H1 (cell line): ENCODE measurements around the gene SLC2A8. TPM values are rescaled to one million over a fixed set of nuclear protein-coding genes. Genes with fewer than 3 reads are reported as not detected.
A peak's percentile ranks its signal among the peaks of the same experiment; 100 is the strongest.

ENCODE experiments used
- CTCF ChIA-PET: fragments of 300-600 bp; sonication (Branson Sonifier 250); formaldehyde crosslinking; loops from one replicate; lab custom pipeline; 2021; ENCODE audit not compliant: partially characterized antibody; lab: Charles Lee
- POLR2A ChIA-PET: fragments of 300-600 bp; sonication (Branson Sonifier 250); formaldehyde crosslinking; loops from one replicate; lab custom pipeline; 2021; ENCODE audit warnings: inconsistent platforms; ENCODE audit not compliant: partially characterized antibody; lab: Charles Lee
- DNase-seq, 2 experiments: peaks; one replicate each; pipeline versions ENCODE4 v3.0.0 to v3.0.0-alpha.2; 2010 to 2022; ENCODE audit warnings: low spot score in 2 of 2, low read depth in 1 of 2, mixed read lengths in 1 of 2
- FAIRE-seq: peaks from 2 replicates; lab custom pipeline; 2011; peaks lifted over from hg19 to GRCh38; lab: Jason Lieb, UNC
- H2AFZ ChIP-seq: 2 replicates; pipeline ENCODE4 v1.8.1; 2012; ENCODE audit warnings: low read length, inconsistent platforms
- H2AK5ac ChIP-seq: 2 replicates; pipeline ENCODE4 v1.6.1; 2013; ENCODE audit warnings: low read depth, low read length
- H2BK120ac ChIP-seq: replicated peaks from 2 replicates; pipeline ENCODE3; 2013; ENCODE audit warnings: low read depth, low read length, inconsistent platforms
- H2BK12ac ChIP-seq: 2 replicates; pipeline ENCODE4 v1.6.1; 2013; ENCODE audit warnings: low read depth, low read length
- H2BK15ac ChIP-seq: 2 replicates; pipeline ENCODE4 v1.6.1; 2013; ENCODE audit warnings: low read length
- H2BK20ac ChIP-seq: 2 replicates; pipeline ENCODE4 v1.6.1; 2013; ENCODE audit warnings: low read length
- H2BK5ac ChIP-seq: 2 replicates; pipeline ENCODE4 v1.6.1; 2013; ENCODE audit warnings: low read depth, low read length
- H3K14ac ChIP-seq: 2 replicates; pipeline ENCODE4 v1.6.1; 2013; ENCODE audit warnings: inconsistent platforms; ENCODE audit not compliant: insufficient read length
- H3K18ac ChIP-seq: 2 replicates; pipeline ENCODE4 v1.6.1; 2013; ENCODE audit warnings: low read length; ENCODE audit errors: extremely low read depth
- H3K23ac ChIP-seq: 2 replicates; pipeline ENCODE4 v1.6.1; 2013; ENCODE audit warnings: inconsistent platforms; ENCODE audit not compliant: insufficient read length
- H3K23me2 ChIP-seq: 2 replicates; pipeline ENCODE4 v1.6.1; 2013; ENCODE audit warnings: low read depth, low read length
- H3K27ac ChIP-seq: 2 replicates; pipeline ENCODE4 v1.6.1; 2011; ENCODE audit warnings: low read depth, low read length, inconsistent platforms
- H3K27me3 ChIP-seq, 4 experiments: replicated peaks in 1 of 4; 1 replicate in 1 of 4; 2 replicates in 3 of 4; pipeline versions ENCODE4 v1.6.1 to v1.8.1; 2011 to 2013; ENCODE audit warnings: low read length in 3 of 4, mild to moderate bottlenecking in 3 of 4, inconsistent platforms in 2 of 4, mixed read lengths in 2 of 4, moderate library complexity in 1 of 4; ENCODE audit not compliant: control insufficient read depth in 3 of 4, insufficient read depth in 3 of 4; ENCODE audit errors: extremely low read depth in 1 of 4
- H3K36me3 ChIP-seq, 4 experiments: 2 replicates each; pipeline versions ENCODE4 v1.6.1 to v1.8.1; 2011 to 2013; ENCODE audit warnings: mild to moderate bottlenecking in 4 of 4, low read length in 3 of 4, moderate library complexity in 2 of 4, control low read depth in 1 of 4, inconsistent platforms in 1 of 4; ENCODE audit not compliant: insufficient read depth in 4 of 4, control insufficient read depth in 2 of 4
- H3K4ac ChIP-seq: replicated peaks from 2 replicates; pipeline ENCODE3; 2013; ENCODE audit warnings: low read length, low read depth, mixed read lengths, inconsistent platforms; ENCODE audit not compliant: insufficient read length
- H3K4me1 ChIP-seq, 4 experiments: replicated peaks in 1 of 4; 1 replicate in 1 of 4; 2 replicates in 3 of 4; pipeline versions ENCODE4 v1.6.1 to v1.8.1; 2011 to 2013; ENCODE audit warnings: low read length in 3 of 4, inconsistent platforms in 2 of 4, mixed read lengths in 1 of 4; ENCODE audit not compliant: insufficient read depth in 4 of 4, control insufficient read depth in 3 of 4
- H3K4me2 ChIP-seq, 2 experiments: 2 replicates each; pipeline versions ENCODE4 v1.6.1 to v1.8.1; 2011 to 2013; ENCODE audit warnings: low read depth in 2 of 2, low read length in 2 of 2, control low read depth in 1 of 2, inconsistent platforms in 1 of 2, mild to moderate bottlenecking in 1 of 2; ENCODE audit not compliant: insufficient read depth in 1 of 2
- H3K4me3 ChIP-seq, 4 experiments: fragments of 200-600, 300-600 bp in 1 of 4; sonication (generic), shearing (Covaris generic), sonication (Bioruptor Twin) in 1 of 4; 2 replicates each; pipeline versions ENCODE4 v1.5.1 to v1.8.1; 2011 to 2016; ENCODE audit warnings: low read length in 4 of 4, low read depth in 3 of 4, control low read depth in 2 of 4, inconsistent platforms in 2 of 4, mild to moderate bottlenecking in 2 of 4, mixed read lengths in 1 of 4, moderate library complexity in 1 of 4; ENCODE audit not compliant: insufficient read depth in 2 of 4; ENCODE audit errors: extremely low read depth in 1 of 4
- H3K56ac ChIP-seq: replicated peaks from 2 replicates; pipeline ENCODE3; 2013; ENCODE audit warnings: low read depth, mild to moderate bottlenecking, mixed read lengths, low read length, inconsistent platforms; ENCODE audit not compliant: insufficient read length
- H3K79me1 ChIP-seq: 2 replicates; pipeline ENCODE4 v1.6.1; 2013; ENCODE audit warnings: low read depth, low read length, control low read depth
- H3K79me2 ChIP-seq, 2 experiments: 2 replicates each; pipeline versions ENCODE4 v1.6.1 to v1.8.1; 2012 to 2013; ENCODE audit warnings: low read length in 2 of 2, mild to moderate bottlenecking in 2 of 2, inconsistent platforms in 1 of 2; ENCODE audit not compliant: insufficient read depth in 2 of 2, control insufficient read depth in 1 of 2
- H3K9ac ChIP-seq, 4 experiments: replicated peaks in 1 of 4; 1 replicate in 1 of 4; 2 replicates in 3 of 4; pipeline versions ENCODE4 v1.6.1 to v1.8.1; 2011 to 2013; ENCODE audit warnings: low read depth in 3 of 4, low read length in 3 of 4, control low read depth in 2 of 4, mild to moderate bottlenecking in 2 of 4, moderate library complexity in 2 of 4, inconsistent platforms in 1 of 4; ENCODE audit errors: extremely low read depth in 1 of 4
- H3K9me3 ChIP-seq, 2 experiments: 2 replicates each; pipeline versions ENCODE4 v1.6.1 to v1.8.1; 2012 to 2013; ENCODE audit warnings: mild to moderate bottlenecking in 2 of 2, moderate library complexity in 2 of 2, control low read depth in 1 of 2, inconsistent platforms in 1 of 2, low read depth in 1 of 2, low read length in 1 of 2, mixed read lengths in 1 of 2; ENCODE audit not compliant: insufficient read depth in 2 of 2
- H4K20me1 ChIP-seq, 2 experiments: replicated peaks in 1 of 2; 2 replicates each; pipeline versions ENCODE3 to v1.8.1; 2011 to 2013; ENCODE audit warnings: inconsistent platforms in 2 of 2, low read length in 2 of 2, mild to moderate bottlenecking in 1 of 2; ENCODE audit not compliant: insufficient read depth in 2 of 2, control insufficient read depth in 1 of 2
- H4K5ac ChIP-seq: 2 replicates; pipeline ENCODE4 v1.6.1; 2013; ENCODE audit warnings: low read length, low read depth, mixed read lengths, inconsistent platforms; ENCODE audit not compliant: insufficient read length
- H4K8ac ChIP-seq: 2 replicates; pipeline ENCODE4 v1.8.0; 2013; ENCODE audit warnings: mild to moderate bottlenecking, moderate library complexity, low read length, inconsistent platforms; ENCODE audit not compliant: insufficient read depth; ENCODE audit errors: extremely low read depth
- H4K91ac ChIP-seq: replicated peaks from 2 replicates; pipeline ENCODE3; 2013; ENCODE audit warnings: low read length, mixed read lengths, inconsistent platforms; ENCODE audit not compliant: insufficient read length
- BRCA1 ChIP-seq: IDR thresholded peaks from 2 replicates; pipeline ENCODE4 v1.6.1; 2012; ENCODE audit warnings: low read depth, low read length, improper control_type of control experiment
- CBX5 ChIP-seq: fragments of 300-800, 300-1000 bp; sonication (generic); IDR thresholded peaks from 2 replicates; pipeline ENCODE4 v1.7.1; 2016; ENCODE audit warnings: antibody characterized with exemption, low read length, low read depth
- CHD1 ChIP-seq: IDR thresholded peaks from 2 replicates; pipeline ENCODE4 v1.6.1; 2012; ENCODE audit warnings: low read depth, low read length, improper control_type of control experiment
- HDAC6 ChIP-seq: IDR thresholded peaks from one replicate; pipeline ENCODE4 v1.7.1; 2012; ENCODE audit warnings: low read depth, mild to moderate bottlenecking, inconsistent platforms, low read length, moderate library complexity
- KDM5A ChIP-seq: fragments of 200-600 bp; IDR thresholded peaks from 2 replicates; pipeline ENCODE4 v1.7.1; 2012; ENCODE audit warnings: mild to moderate bottlenecking, low read length, inconsistent platforms, mixed read lengths
- TAF7 ChIP-seq: optimal IDR thresholded peaks from 2 replicates; pipeline ENCODE3; 2011; ENCODE audit warnings: low read depth, mild to moderate bottlenecking, inconsistent platforms, low read length, moderate library complexity, borderline replicate concordance
- TCF12 ChIP-seq: IDR thresholded peaks from 2 replicates; pipeline ENCODE4 v1.6.1; 2011; ENCODE audit warnings: low read depth, mild to moderate bottlenecking, low read length
- whole genome bisulfite sequencing, 2 experiments: shearing (Covaris generic) in 1 of 2; methylation state at CpG; one replicate each; pipeline versions ENCODE4 v1.1.6 to v1.1.7; 2013 to 2015; ENCODE audit warnings: low lambda C conversion rate in 2 of 2, mixed read lengths in 2 of 2, inconsistent platforms in 1 of 2, low coverage in 1 of 2, missing lambda C conversion rate in 1 of 2; ENCODE audit not compliant: insufficient replicate concordance in 2 of 2, insufficient coverage in 1 of 2, insufficient read length in 1 of 2; ENCODE audit errors: extremely low coverage in 1 of 2, missing lambda C conversion rate in 1 of 2; 5-methylcytosine and 5-hydroxymethylcytosine counted together
- polyA plus RNA-seq, 7 experiments: library from polyadenylated mRNA; depleted of rRNA in 3 of 7; stranded (reverse) in 5 of 7; unstranded in 2 of 7; fragments of >200 nt in 5 of 7; fragments of 200-250 nt in 2 of 7; gene quantifications; 1 replicate in 5 of 7; 2 replicates in 1 of 7; 4 replicates in 1 of 7; pipeline versions ENCODE4 v1.2.1 to v1.2.3, GENCODE V29; 2011 to 2013; ENCODE audit warnings: missing spikeins in 2 of 7, mixed read lengths in 2 of 7
- total RNA-seq: library from RNA; stranded (reverse); fragmentation: NEBNext Ultra II Directional; extraction: Animal tissue kit (Norgen Biotek cat#: 25700); gene quantifications from 2 replicates; pipeline ENCODE4 v1.2.1, GENCODE V29; 2021

SLC2A8 gene
- total and polyA plus RNA-seq, 2 of the 8 experiments (the other 6 are each of a cell fraction or from before 2014, with no cell fraction given): 24.6 to 36.4 TPM

DNA sequence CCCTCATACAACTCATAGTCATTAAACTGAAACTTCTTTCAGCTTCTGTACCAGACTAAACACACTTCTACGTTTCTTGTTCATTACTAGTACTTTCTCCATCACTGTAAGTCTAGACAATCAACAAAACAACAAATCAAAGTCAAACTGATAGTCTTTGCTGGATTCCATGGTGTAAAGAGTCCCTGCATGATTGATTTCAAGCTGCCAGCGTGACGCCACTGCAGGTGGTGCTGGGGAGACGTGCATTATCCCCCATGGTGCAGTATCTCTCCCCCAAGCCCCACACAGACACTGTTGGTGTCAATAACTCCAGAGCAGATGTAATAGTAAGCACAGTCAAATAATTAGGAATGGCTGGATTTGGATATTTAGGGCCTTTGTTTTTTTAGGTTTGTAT lies 10.7 kb upstream of the SLC2A8 start:
- no peak overlapping the region for H4K8ac ChIP-seq
- peak in 1 of 2 experiments; percentile 14 for DNase-seq
- no peak overlapping the region for H3K9ac ChIP-seq
- H4K5ac ChIP-seq: no peak overlapping the region
- CTCF ChIA-PET: interaction anchor here (0.9 to 2.3 kb wide), 3 partner anchors 16 to 26 kb away, joined by 3 to 9 read pairs (median 4); no protein-coding TSS in a partner anchor
- no peak for FAIRE-seq
- H3K4ac ChIP-seq: no peak overlapping the region
- no peak overlapping the region for H3K4me3 ChIP-seq
- H3K4me1 ChIP-seq: peaks cover 0 to 2% (median 0%) of the 10 kb centered on the region in 4 experiments; a peak in 1 of 7 replicates
- no peak overlapping the region for H2BK20ac ChIP-seq
- H4K91ac ChIP-seq: no peak overlapping the region
- no peaks in the 10 kb centered on the region for H3K23me2 ChIP-seq
- H3K27me3 ChIP-seq: no peaks in the 10 kb centered on the region; a peak in 1 of 7 replicates
- POLR2A ChIA-PET: interaction anchor here (1.7 kb wide), 1 partner anchor 64 kb away, joined by 8 read pairs; the partner anchor contains the start of genes LRSAM1 and RPL12
- H2BK15ac ChIP-seq: no peak overlapping the region
- H2AK5ac ChIP-seq: no peak overlapping the region
- no peaks in the 10 kb centered on the region for H3K36me3 ChIP-seq
- no peak overlapping the region for H2BK12ac ChIP-seq
- H2AFZ ChIP-seq: no peak overlapping the region
- no peak overlapping the region for H3K4me2 ChIP-seq
- TF ChIP-seq CHD1 (no peak), TAF7 (no peak), HDAC6 (no peak), CBX5 (no peak), BRCA1 (no peak), KDM5A (no peak), TCF12 (no peak)
- TF ChIP-seq, all 59 proteins: peak for 0
- Histone ChIP-seq H3K27ac (no peak overlapping the region), H2BK5ac (no peak overlapping the region), H3K79me2 (no peaks in the 10 kb centered on the region), H3K79me1 (no peaks in the 10 kb centered on the region), H3K9me3 (no peaks in the 10 kb centered on the region), H3K14ac (no peak overlapping the region), H4K20me1 (no peaks in the 10 kb centered on the region), H3K56ac (no peak overlapping the region), H3K18ac (no peak overlapping the region), H3K23ac (no peak overlapping the region), H2BK120ac (no peak overlapping the region)
- 74% methylated on average over 4 of the region's 4 CpGs; no CpG with 5 or more reads in 1 of the 2 experiments for WGBS, 2 experiments
